HEK293T (cell line): ENCODE data around the gene MPHOSPH6.

ENCODE experiments used
- ARNT ChIP-seq: fragments of 450-650 bp; IDR thresholded peaks from 2 replicates; pipeline ENCODE4 v1.6.1; 2017; ENCODE audit warnings: mild to moderate bottlenecking
- FOXA1 ChIP-seq: fragments of 450-650 bp; IDR thresholded peaks from 2 replicates; pipeline ENCODE4 v1.6.1; 2016; ENCODE audit warnings: mild to moderate bottlenecking
- FOXM1 ChIP-seq: fragments of 450-650 bp; IDR thresholded peaks from 2 replicates; pipeline ENCODE4 v1.6.1; 2017; ENCODE audit warnings: mild to moderate bottlenecking, borderline replicate concordance
- HDGF ChIP-seq: fragments of 450-650 bp; IDR thresholded peaks from 2 replicates; pipeline ENCODE4 v1.6.1; 2017; ENCODE audit warnings: antibody characterized with exemption, borderline replicate concordance
- L3MBTL2 ChIP-seq: fragments of 450-650 bp; conservative IDR thresholded peaks from 2 replicates; pipeline ENCODE4 v1.6.1; 2016; ENCODE audit warnings: mild to moderate bottlenecking
- NFRKB ChIP-seq: fragments of 450-650 bp; IDR thresholded peaks from 2 replicates; pipeline ENCODE4 v1.6.1; 2016; ENCODE audit warnings: mild to moderate bottlenecking, moderate library complexity
- SP1 ChIP-seq: fragments of 450-650 bp; IDR thresholded peaks from 2 replicates; pipeline ENCODE4 v1.6.1; 2017
- SUZ12 ChIP-seq: fragments of 450-650 bp; IDR thresholded peaks from 2 replicates; pipeline ENCODE4 v1.6.1; 2016; ENCODE audit warnings: mild to moderate bottlenecking
- ZNF384 ChIP-seq: fragments of 450-650 bp; IDR thresholded peaks from 2 replicates; pipeline ENCODE4 v1.6.1; 2016

DNA sequence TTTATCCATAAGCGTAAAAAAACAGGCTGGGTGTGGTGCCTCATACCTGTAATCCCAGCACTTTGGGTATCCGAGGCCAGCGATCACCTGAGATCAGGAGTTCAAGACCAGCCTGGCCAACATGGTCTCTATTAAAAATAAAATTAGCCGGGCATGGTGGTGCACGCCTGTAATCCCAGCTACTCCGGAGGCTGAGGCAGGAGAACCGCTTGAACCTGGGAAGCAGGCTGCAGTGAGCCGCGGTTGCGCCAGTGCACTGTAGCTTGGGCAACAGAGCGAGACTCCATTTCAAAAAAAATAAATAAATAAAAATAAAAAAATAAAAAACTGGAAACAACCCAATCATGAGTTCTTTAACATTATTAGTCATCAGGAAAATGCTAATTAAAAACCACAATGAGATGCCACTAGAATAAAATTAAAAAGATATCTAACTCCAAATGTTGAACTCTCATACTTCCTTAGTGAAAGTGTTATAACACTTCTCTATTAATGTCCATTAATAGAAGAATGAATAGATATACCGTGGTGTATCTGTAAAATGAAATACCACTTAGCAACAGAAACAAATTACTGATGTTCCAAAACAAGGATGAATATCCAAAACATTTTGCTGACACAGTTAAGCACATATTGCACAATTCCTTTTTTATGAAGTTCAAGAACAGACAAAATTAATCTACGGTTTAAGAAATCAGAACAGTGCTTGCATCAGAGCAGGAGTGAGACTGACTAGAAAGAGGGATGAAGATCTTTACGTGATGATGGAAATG is 13.1 kb downstream of the MPHOSPH6 start:
- TF ChIP-seq FOXA1 (no peak), HDGF (no peak), ZNF384 (no peak), SP1 (no peak), L3MBTL2 (no peak), NFRKB (no peak), SUZ12 (no peak), ARNT (no peak), FOXM1 (no peak)
